Loucy (cell line): ENCODE measurements around the gene SLC1A5.

ENCODE experiments used
- H2AFZ ChIP-seq: fragments of 200-600 bp; sonication (generic); 2 replicates; pipeline ENCODE4 v1.6.0; 2016; ENCODE audit warnings: antibody characterized with exemption, mild to moderate bottlenecking, low read length, moderate library complexity
- H3F3A ChIP-seq: fragments of 200-600 bp; 2 replicates; pipeline ENCODE4 v1.6.0; 2016; ENCODE audit warnings: antibody characterized with exemption, low read depth, mild to moderate bottlenecking
- H3K27me3 ChIP-seq: fragments of 200-600 bp; sonication (generic); 2 replicates; pipeline ENCODE4 v1.6.1; 2014; ENCODE audit warnings: low read length, mild to moderate bottlenecking; ENCODE audit not compliant: insufficient read depth, poor library complexity, severe bottlenecking
- H3K36me3 ChIP-seq: fragments of 200-600 bp; sonication (generic); 2 replicates; pipeline ENCODE4 v1.6.1; 2016; ENCODE audit warnings: low read length; ENCODE audit not compliant: insufficient read depth
- H3K4me1 ChIP-seq: fragments of 200-600 bp; sonication (generic); 2 replicates; pipeline ENCODE4 v1.5.1; 2014; ENCODE audit warnings: low read length, mild to moderate bottlenecking; ENCODE audit not compliant: insufficient read depth, poor library complexity, severe bottlenecking
- H3K4me2 ChIP-seq: fragments of 200-600 bp; sonication (generic); 2 replicates; pipeline ENCODE4 v1.6.0; 2014; ENCODE audit warnings: antibody characterized with exemption, low read length, low read depth, mild to moderate bottlenecking; ENCODE audit not compliant: poor library complexity, severe bottlenecking
- H3K4me3 ChIP-seq: fragments of 200-600 bp; sonication (generic); 2 replicates; pipeline ENCODE4 v1.5.1; 2014; ENCODE audit warnings: low read length, mild to moderate bottlenecking, mixed read lengths; ENCODE audit not compliant: poor library complexity, severe bottlenecking
- H3K79me2 ChIP-seq: fragments of 200-600 bp; sonication (generic); 2 replicates; pipeline ENCODE4 v1.6.1; 2014; ENCODE audit warnings: low read length; ENCODE audit not compliant: insufficient read depth
- H3K9ac ChIP-seq: fragments of 200-600 bp; sonication (generic); 2 replicates; pipeline ENCODE4 v1.6.0; 2014; ENCODE audit warnings: mild to moderate bottlenecking, low read depth, low read length, moderate library complexity; ENCODE audit not compliant: poor library complexity, severe bottlenecking
- H3K9me2 ChIP-seq: fragments of 200-600 bp; sonication (generic); replicated peaks from 2 replicates; pipeline ENCODE4 v1.6.1; 2016; ENCODE audit warnings: low read depth, low read length, mixed read lengths
- H3K9me3 ChIP-seq: fragments of 200-600 bp; sonication (generic); 2 replicates; pipeline ENCODE4 v1.6.1; 2014; ENCODE audit warnings: mild to moderate bottlenecking, antibody characterized with exemption, low read length, low read depth; ENCODE audit not compliant: insufficient read depth
- H4K20me1 ChIP-seq: fragments of 200-600 bp; sonication (generic); 2 replicates; pipeline ENCODE4 v1.6.0; 2014; ENCODE audit warnings: antibody characterized with exemption, low read length, mild to moderate bottlenecking; ENCODE audit not compliant: insufficient read depth, poor library complexity, severe bottlenecking
- CTCF ChIP-seq: fragments of 200-600 bp; sonication (generic); conservative IDR thresholded peaks from 2 replicates; pipeline ENCODE4 v1.5.1; 2014; ENCODE audit warnings: mild to moderate bottlenecking, antibody characterized with exemption, low read length
- EZH2phosphoT487 ChIP-seq: fragments of 200-600 bp; IDR thresholded peaks from 2 replicates; pipeline ENCODE4 v1.6.1; 2018; ENCODE audit warnings: antibody characterized with exemption, mild to moderate bottlenecking, moderate library complexity, borderline replicate concordance

Gene SLC1A5

GRCh38 chr19:46746281-46747057, 41.9 kb downstream of the SLC1A5 start, which contains the start of gene STRN4:
Gene STRN4, minus strand, starts transcription at chr19:46746450. Its CDS starts 20 bp downstream, at chr19:46746430.
- Histone ChIP-seq H3K9ac (peak within 1 kb of the TSS; percentile 86), H3F3A (0 out of 2 replicates have a peak, but pooled peaks cover 5% of the 10 kb centered on the region), H3K4me2 (peak within 1 kb of the TSS; percentile 94), H3K36me3 (no peaks in the 10 kb centered on the region), H3K9me3 (no peaks in the 10 kb centered on the region), H3K27me3 (peaks cover 8% of the 10 kb centered on the region), H3K79me2 (peaks cover 53% of the 10 kb centered on the region), H2AFZ (peak within 1 kb of the TSS; percentile 89), H4K20me1 (peaks cover 39% of the 10 kb centered on the region), H3K4me1 (peaks cover 24% of the 10 kb centered on the region), H3K9me2 (no peaks in the 10 kb centered on the region), H3K4me3 (peak within 1 kb of the TSS; percentile 82)
- TF ChIP-seq CTCF (no peak), EZH2phosphoT487 (no peak)

GRCh38 chr19:46745521-46746280, 42.7 kb downstream of the SLC1A5 start, which contains the start of gene FKRP:
Gene FKRP, plus strand, starts transcription at chr19:46746057. Its CDS starts 9,394 bp downstream, at chr19:46755451.
- peaks cover 47% of the 10 kb centered on the region for H4K20me1 ChIP-seq
- peaks cover 60% of the 10 kb centered on the region for H3K79me2 ChIP-seq

More at GRCh38 chr19:46745521-46746280, 42.7 kb downstream of the SLC1A5 start, which contains the start of gene FKRP:
- peak within 1 kb of the TSS; percentile 89 for H2AFZ ChIP-seq
- H3K36me3 ChIP-seq: no peaks in the 10 kb centered on the region
- no peaks in the 10 kb centered on the region for H3K9me2 ChIP-seq
- H3K4me1 ChIP-seq: peaks cover 29% of the 10 kb centered on the region
- H3K9ac ChIP-seq: peak within 1 kb of the TSS; percentile 86
- peak within 1 kb of the TSS; percentile 94 for H3K4me2 ChIP-seq
- no peaks in the 10 kb centered on the region for H3K9me3 ChIP-seq
- TF ChIP-seq CTCF (no peak), EZH2phosphoT487 (no peak)
- peak within 1 kb of the TSS; percentile 82 for H3K4me3 ChIP-seq
- 0 out of 2 replicates have a peak, but pooled peaks cover 5% of the 10 kb centered on the region for H3F3A ChIP-seq
- H3K27me3 ChIP-seq: peaks cover 8% of the 10 kb centered on the region
